Pericardium fibroblast (primary cell): ENCODE results near the gene OR10W1. TPM values are rescaled to one million over a fixed set of nuclear protein-coding genes. Genes with fewer than 3 reads are reported as not detected.

Experiments used
- total RNA-seq: library from RNA; depleted of rRNA; stranded (reverse); fragments of >200 nt; gene quantifications from 2 replicates; pipeline ENCODE4 v1.2.3, GENCODE V29; 2015

Gene OR10W1, protein sequence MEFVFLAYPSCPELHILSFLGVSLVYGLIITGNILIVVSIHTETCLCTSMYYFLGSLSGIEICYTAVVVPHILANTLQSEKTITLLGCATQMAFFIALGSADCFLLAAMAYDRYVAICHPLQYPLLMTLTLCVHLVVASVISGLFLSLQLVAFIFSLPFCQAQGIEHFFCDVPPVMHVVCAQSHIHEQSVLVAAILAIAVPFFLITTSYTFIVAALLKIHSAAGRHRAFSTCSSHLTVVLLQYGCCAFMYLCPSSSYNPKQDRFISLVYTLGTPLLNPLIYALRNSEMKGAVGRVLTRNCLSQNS
- total RNA-seq = not detected in 2 replicates

DNA sequence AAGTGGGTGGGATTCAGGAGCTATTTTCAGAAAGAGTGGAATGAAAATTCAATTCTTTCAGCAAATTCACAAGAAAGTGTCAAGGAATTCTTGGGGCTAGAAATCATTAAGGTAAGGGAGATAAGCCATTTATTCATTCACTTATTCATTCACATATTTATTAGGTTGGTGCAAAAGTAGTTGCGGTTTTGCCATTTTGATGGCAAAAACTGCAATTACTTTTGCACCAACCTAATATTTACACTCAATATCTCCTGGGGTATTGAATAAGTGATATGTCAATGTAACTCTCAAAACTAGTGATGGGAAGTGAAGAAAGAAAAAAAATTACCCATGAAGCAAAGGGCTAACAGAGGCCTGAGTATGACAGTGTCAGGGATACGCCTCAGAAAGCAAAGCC is at the start of gene OR10W1:
Gene OR10W1 (minus strand): TSS at position 119 of the 400 bp plus-strand sequence. CDS start 402 bp downstream, outside the sequence.

Other genes with a start within 250 kb of the OR10W1 start
- not detected in 2 replicates for gene OR9Q1, start 244.4 kb downstream of the OR10W1 start, total RNA-seq
- gene OR6Q1, start 237.3 kb downstream of the OR10W1 start, total RNA-seq = not detected in 2 replicates
- not detected in 2 replicates for gene OR9I1, start 142.7 kb downstream of the OR10W1 start, total RNA-seq
- not detected in 2 replicates for gene OR9Q2, start 79.2 kb downstream of the OR10W1 start, total RNA-seq
- gene OR1S2, start 64.1 kb downstream of the OR10W1 start, total RNA-seq = not detected in 2 replicates
- not detected in 2 replicates for gene OR1S1, start 55.5 kb downstream of the OR10W1 start, total RNA-seq
- gene OR10Q1, start 39.3 kb downstream of the OR10W1 start, total RNA-seq = not detected in 2 replicates
- not detected in 2 replicates for gene OR5B17, start 90.8 kb upstream of the OR10W1 start, total RNA-seq
- not detected in 2 replicates for gene OR5B3, start 138.6 kb upstream of the OR10W1 start, total RNA-seq
- gene OR5B2, start 159.9 kb upstream of the OR10W1 start, total RNA-seq = not detected in 2 replicates
- not detected in 2 replicates for gene OR5B12, start 174.0 kb upstream of the OR10W1 start, total RNA-seq
- gene OR5B21, start 239.8 kb upstream of the OR10W1 start, total RNA-seq = not detected in 2 replicates